Cardiac muscle cell (in vitro differentiated cells and primary cell): ENCODE results near the gene HIPK1. TPM values are rescaled to one million over a fixed set of nuclear protein-coding genes. Genes with fewer than 3 reads are reported as not detected.

Source experiments
- DNase-seq, 2 donors: peaks; one replicate each; pipeline versions ENCODE4 v3.0.0 to v3.0.0-alpha.2; 2010 to 2017; ENCODE audit warnings: low read depth in 1 of 2, low spot score in 1 of 2
- H3K27ac ChIP-seq: fragments of 200-600 bp; sonication (generic); 2 replicates; pipeline ENCODE4 v1.5.1; 2016
- H3K27me3 ChIP-seq: fragments of 200-600 bp; sonication (generic); 2 replicates; pipeline ENCODE4 v1.6.0; 2016; ENCODE audit warnings: control low read depth
- H3K36me3 ChIP-seq: fragments of 200-600 bp; sonication (generic); 2 replicates; pipeline ENCODE4 v1.5.1; 2016; ENCODE audit warnings: control low read depth
- H3K4me1 ChIP-seq: fragments of 200-600 bp; sonication (generic); 2 replicates; pipeline ENCODE4 v1.8.1; 2017; ENCODE audit warnings: low read depth, mild to moderate bottlenecking, mixed run types
- H3K4me3 ChIP-seq: fragments of 200-600 bp; sonication (generic); 2 replicates; pipeline ENCODE4 v1.5.1; 2016; ENCODE audit warnings: mild to moderate bottlenecking
- H3K9me3 ChIP-seq: fragments of 200-600 bp; sonication (generic); 2 replicates; pipeline ENCODE4 v1.5.1; 2017; ENCODE audit warnings: low read depth, mild to moderate bottlenecking, control low read depth
- polyA plus RNA-seq: library from polyadenylated mRNA; unstranded; fragments of >200 nt; fragmentation: Nextera tagmentation; extraction: Ambion mirVana; gene quantifications from 2 replicates; pipeline ENCODE4 v1.2.1, GENCODE V29; 2016
- total RNA-seq: library from RNA; depleted of rRNA; stranded (reverse); fragments of >200 nt; gene quantifications from 2 replicates; pipeline ENCODE4 v1.2.3, GENCODE V29; 2016
- TF ChIP-seq, protein P1 (sequence below): IDR thresholded peaks from 2 replicates; pipeline ENCODE4 v1.5.1; 2012; ENCODE audit warnings: low read depth, mild to moderate bottlenecking, low read length

Gene HIPK1
- total and polyA plus RNA-seq, 2 experiments from 2014 or later, result 14.1 to 27.7 TPM

DNA sequence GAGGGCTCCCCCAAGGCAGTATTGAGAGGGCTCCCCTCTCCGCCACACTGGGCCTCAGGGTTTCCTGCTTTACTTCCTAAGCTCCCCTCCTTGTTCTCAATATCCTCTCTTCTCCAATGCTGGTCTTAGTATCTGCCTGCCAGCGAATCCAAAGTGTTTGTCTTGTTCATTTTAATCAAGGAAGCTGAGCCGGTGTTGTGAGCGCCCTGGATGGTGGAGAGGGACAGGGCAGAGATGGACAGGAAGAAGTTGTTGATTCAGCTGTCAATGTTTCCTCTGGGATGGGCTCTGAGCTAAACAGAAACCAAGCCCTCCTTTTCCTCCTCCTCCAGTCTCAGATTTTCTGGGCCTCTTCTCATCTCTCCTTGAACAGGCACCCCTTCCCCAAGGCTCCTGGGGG, 55.6 kb downstream of the HIPK1 start:
- TF ChIP-seq, protein P1, sequence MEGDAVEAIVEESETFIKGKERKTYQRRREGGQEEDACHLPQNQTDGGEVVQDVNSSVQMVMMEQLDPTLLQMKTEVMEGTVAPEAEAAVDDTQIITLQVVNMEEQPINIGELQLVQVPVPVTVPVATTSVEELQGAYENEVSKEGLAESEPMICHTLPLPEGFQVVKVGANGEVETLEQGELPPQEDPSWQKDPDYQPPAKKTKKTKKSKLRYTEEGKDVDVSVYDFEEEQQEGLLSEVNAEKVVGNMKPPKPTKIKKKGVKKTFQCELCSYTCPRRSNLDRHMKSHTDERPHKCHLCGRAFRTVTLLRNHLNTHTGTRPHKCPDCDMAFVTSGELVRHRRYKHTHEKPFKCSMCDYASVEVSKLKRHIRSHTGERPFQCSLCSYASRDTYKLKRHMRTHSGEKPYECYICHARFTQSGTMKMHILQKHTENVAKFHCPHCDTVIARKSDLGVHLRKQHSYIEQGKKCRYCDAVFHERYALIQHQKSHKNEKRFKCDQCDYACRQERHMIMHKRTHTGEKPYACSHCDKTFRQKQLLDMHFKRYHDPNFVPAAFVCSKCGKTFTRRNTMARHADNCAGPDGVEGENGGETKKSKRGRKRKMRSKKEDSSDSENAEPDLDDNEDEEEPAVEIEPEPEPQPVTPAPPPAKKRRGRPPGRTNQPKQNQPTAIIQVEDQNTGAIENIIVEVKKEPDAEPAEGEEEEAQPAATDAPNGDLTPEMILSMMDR, result no peak
- Histone ChIP-seq H3K4me3 (no peak overlapping the region), H3K4me1 (peaks cover 15% of the 10 kb centered on the region)

DNA sequence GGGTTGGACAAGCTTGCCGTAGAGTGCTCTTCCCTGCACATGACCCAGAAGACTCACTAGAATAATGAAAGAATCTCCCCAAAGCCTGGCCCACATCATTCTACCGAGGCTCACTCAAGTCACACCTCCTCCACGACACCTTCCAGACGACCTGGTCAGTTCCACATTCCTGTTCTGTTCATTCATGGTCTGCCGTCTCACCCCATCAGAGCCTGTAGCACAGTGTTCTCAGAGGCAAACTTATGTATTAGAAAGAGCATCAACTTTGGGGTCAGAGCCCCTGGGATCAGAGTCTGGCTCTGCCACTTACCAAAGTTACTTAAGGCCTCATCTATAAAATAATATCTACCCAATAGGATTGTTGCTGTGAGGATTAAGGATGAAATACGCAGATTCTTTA, 57.7 kb downstream of the HIPK1 start:
- Histone ChIP-seq H3K27ac (no peak overlapping the region), H3K9me3 (no peaks in the 10 kb centered on the region), H3K36me3 (no peaks in the 10 kb centered on the region), H3K4me3 (no peak overlapping the region), H3K4me1 (peaks cover 8% of the 10 kb centered on the region), H3K27me3 (no peaks in the 10 kb centered on the region)
- TF ChIP-seq, protein P1, result no peak
- DNase-seq, result no peak

More for the DNA sequence above, 55.6 kb downstream of the HIPK1 start:
- no peak overlapping the region for H3K27ac ChIP-seq
- no peaks in the 10 kb centered on the region for H3K36me3 ChIP-seq
- no peaks in the 10 kb centered on the region for H3K27me3 ChIP-seq
- no peaks in the 10 kb centered on the region for H3K9me3 ChIP-seq
- DNase-seq, result no peak

DNA sequence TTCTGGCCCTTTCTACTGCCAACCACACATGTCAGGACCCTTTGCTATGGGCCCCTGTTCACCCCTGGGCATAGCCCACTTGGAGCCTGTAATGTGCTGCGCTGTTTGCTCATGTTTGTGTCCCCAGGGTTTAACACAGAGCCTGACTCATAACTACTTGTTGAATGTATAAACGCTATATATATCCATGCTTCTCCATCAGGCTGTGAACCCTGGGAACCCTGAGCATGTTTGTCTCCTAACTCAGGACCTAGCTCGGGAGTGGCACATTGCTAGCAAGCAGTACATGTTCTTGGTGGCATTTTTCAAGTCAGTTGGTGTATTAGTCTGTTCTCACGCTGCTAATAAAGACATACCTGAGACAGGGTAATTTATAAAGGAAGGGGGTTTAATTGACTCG, 58.1 kb downstream of the HIPK1 start:
- H3K4me3 ChIP-seq, result no peak overlapping the region
- DNase-seq, result no peak
- TF ChIP-seq, protein P1, result no peak
- H3K27me3 ChIP-seq, result no peaks in the 10 kb centered on the region
- no peaks in the 10 kb centered on the region for H3K9me3 ChIP-seq
- H3K36me3 ChIP-seq, result no peaks in the 10 kb centered on the region
- no peak overlapping the region for H3K27ac ChIP-seq
- peaks cover 8% of the 10 kb centered on the region for H3K4me1 ChIP-seq

DNA sequence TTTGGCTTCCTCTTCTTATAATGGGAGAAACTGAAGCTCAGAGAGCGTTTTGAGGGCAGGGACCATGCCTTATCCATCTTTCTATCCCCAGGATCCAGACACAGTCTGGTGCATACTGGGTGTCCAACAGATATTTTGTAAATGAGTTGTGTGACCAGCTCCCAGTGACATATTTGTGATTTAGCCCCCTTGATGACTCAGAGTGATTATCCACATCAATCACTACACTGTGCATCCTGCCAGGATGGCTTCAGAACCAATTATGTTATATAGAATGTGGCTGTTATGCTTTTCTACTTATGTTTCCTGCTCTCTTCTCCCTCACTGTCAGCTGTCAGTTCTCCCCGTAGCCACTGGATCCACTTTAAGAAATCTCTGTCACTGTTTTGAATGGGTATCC, 61.4 kb downstream of the HIPK1 start:
- Histone ChIP-seq H3K27me3 (no peaks in the 10 kb centered on the region), H3K36me3 (no peaks in the 10 kb centered on the region), H3K4me3 (no peak overlapping the region), H3K4me1 (no peaks in the 10 kb centered on the region), H3K27ac (no peak overlapping the region), H3K9me3 (no peaks in the 10 kb centered on the region)
- no peak for DNase-seq
- TF ChIP-seq, protein P1, result no peak

DNA sequence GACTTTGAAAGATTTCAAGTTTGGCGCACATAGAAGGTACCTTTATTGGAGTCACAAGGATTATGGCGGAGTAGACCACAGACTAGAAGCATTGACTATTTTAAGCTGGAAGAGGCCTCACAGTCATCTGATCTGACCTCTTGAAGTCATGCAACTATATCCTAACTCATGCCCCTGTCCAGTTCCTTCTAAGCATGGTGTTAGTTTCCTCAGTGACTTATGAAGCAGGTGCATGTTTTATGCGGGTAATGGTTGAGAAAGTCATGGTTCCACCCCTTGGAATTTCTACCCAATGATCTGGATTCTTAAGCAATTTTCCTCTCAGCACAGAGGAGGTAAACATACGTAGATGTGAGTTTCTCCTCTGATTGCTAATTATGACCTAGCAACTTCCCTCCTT, 61.8 kb downstream of the HIPK1 start:
- DNase-seq, result no peak
- Histone ChIP-seq H3K27ac (no peak overlapping the region), H3K9me3 (no peaks in the 10 kb centered on the region), H3K36me3 (no peaks in the 10 kb centered on the region), H3K4me1 (no peaks in the 10 kb centered on the region), H3K27me3 (no peaks in the 10 kb centered on the region), H3K4me3 (no peak overlapping the region)
- TF ChIP-seq, protein P1, result no peak

DNA sequence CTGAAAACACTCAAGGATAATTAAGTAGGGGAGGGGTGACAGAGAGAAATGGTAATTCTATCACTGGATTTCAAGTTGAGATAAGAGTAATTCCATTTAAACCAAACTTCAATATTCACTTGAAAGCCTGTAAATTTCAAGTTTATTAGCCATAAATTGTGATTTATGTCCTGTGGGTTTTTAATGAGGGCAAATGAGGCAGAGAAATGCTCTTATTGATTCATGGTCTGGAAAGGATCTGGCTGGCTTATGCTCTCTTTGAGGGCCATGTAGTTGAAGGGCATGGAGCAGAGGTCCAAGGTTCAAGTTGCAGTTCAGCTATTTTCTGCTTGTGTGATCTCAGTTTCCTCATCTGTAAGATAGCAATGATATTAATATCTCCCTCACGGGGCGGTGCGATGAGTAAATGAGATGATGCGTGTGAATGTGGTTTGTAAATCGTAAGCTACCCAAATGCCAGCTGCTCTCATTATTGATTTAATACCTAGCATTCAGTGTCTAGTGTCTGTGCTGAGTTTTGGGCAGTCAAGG, 62.4 kb downstream of the HIPK1 start:
- no peak overlapping the region for H3K27ac ChIP-seq
- H3K27me3 ChIP-seq, result no peaks in the 10 kb centered on the region
- no peaks in the 10 kb centered on the region for H3K4me1 ChIP-seq
- no peak overlapping the region for H3K4me3 ChIP-seq
- H3K9me3 ChIP-seq, result no peaks in the 10 kb centered on the region
- DNase-seq, result no peak
- TF ChIP-seq, protein P1, result no peak
- H3K36me3 ChIP-seq, result no peaks in the 10 kb centered on the region
